ENCODE data around the gene RHEB. TPM values are rescaled to one million over a fixed set of nuclear protein-coding genes. Genes with fewer than 3 reads are reported as not detected.
"Not testable (repeated sequence)": the region's sequence is repeated elsewhere in the genome, so short reads cannot be mapped to it uniquely, and the experiment has no call there.

RHEB gene
- polyA plus RNA-seq, 6 donors from 2014 or later, result 33.6 to 49.9 (median 46.6) TPM

- not testable (repeated sequence) for H3K36me3 Mint-ChIP-seq, H3K27me3 Mint-ChIP-seq, H3K9me3 Mint-ChIP-seq
- DNase-seq, result peak; percentile 80
- peak; percentile 60 to 64 for ATAC-seq (ENCODE audit: low read depth in 2 of 2)
- Mint-ChIP-seq H3K4me3 (peak overlapping the region; percentile 75 to 99 (median 93)), H3K27ac (peak overlapping the region; percentile 95 to 99 (median 98)), H3K4me1 (peaks cover 37 to 42% (median 38%) of the 10 kb centered on the region in 3 donors)
Measured at GRCh38 chr7:151518947-151519764, 539 bp downstream of the RHEB start.

- Mint-ChIP-seq H3K9me3 (peaks cover 0 to 4% (median 0%) of the 10 kb centered on the region in 7 donors), H3K27me3 (peaks cover 0 to 8% (median 5%) of the 10 kb centered on the region in 3 donors), H3K36me3 (no peaks in the 10 kb centered on the region), H3K4me1 (peaks cover 42 to 46% (median 42%) of the 10 kb centered on the region in 3 donors), H3K4me3 (peak overlapping the region; percentile 75 to 93 (median 90)), H3K27ac (peak overlapping the region; percentile 94 to 98 (median 95))
- no peak for ATAC-seq (ENCODE audit: low read depth in 2 of 2)
- peak; percentile 49 for DNase-seq
Measured at GRCh38 chr7:151518105-151518946, 1.4 kb downstream of the RHEB start.

- DNase-seq (no peak), ATAC-seq (ENCODE audit: low read depth in 2 of 2) (no peak)
- Mint-ChIP-seq H3K27ac (peak overlapping the region in 5 of 6 donors; percentile 94 to 98 (median 95)), H3K4me3 (peak overlapping the region; percentile 75 to 93 (median 90)), H3K27me3 (peaks cover 0 to 1% (median 0%) of the 10 kb centered on the region in 3 donors), H3K4me1 (peaks cover 42 to 51% (median 44%) of the 10 kb centered on the region in 3 donors), H3K36me3 (no peaks in the 10 kb centered on the region), H3K9me3 (peaks cover 0 to 4% (median 0%) of the 10 kb centered on the region in 7 donors)
Measured at GRCh38 chr7:151517601-151518104, 2.0 kb downstream of the RHEB start.

GRCh38 chr7:151515276-151515565 is 4.5 kb downstream of the RHEB start:
- Mint-ChIP-seq H3K4me1 (peaks cover 52 to 67% (median 59%) of the 10 kb centered on the region in 3 donors), H3K27ac (peak overlapping the region in 1 of 6 donors; percentile 41)
- no peak for DNase-seq

GRCh38 chr7:151514461-151515275 is 5.0 kb downstream of the RHEB start:
- Mint-ChIP-seq H3K36me3 (no peaks in the 10 kb centered on the region), H3K9me3 (peaks cover 0 to 1% (median 0%) of the 10 kb centered on the region in 7 donors)
- DNase-seq, result no peak

More at GRCh38 chr7:151515276-151515565, 4.5 kb downstream of the RHEB start:
- Mint-ChIP-seq H3K27me3 (no peaks in the 10 kb centered on the region), H3K4me3 (peak overlapping the region in 2 of 8 donors; percentile 56 to 90), H3K9me3 (peaks cover 0 to 4% (median 0%) of the 10 kb centered on the region in 7 donors), H3K36me3 (no peaks in the 10 kb centered on the region)
- ATAC-seq (ENCODE audit: low read depth in 2 of 2), result no peak

GRCh38 chr7:151513133-151513532 is 6.6 kb downstream of the RHEB start:
- Mint-ChIP-seq H3K27me3 (no peaks in the 10 kb centered on the region), H3K4me3 (peak overlapping the region in 1 of 8 donors; percentile 36), H3K36me3 (no peaks in the 10 kb centered on the region), H3K4me1 (peaks cover 54 to 70% (median 64%) of the 10 kb centered on the region in 3 donors), H3K27ac (no peak overlapping the region), H3K9me3 (no peaks in the 10 kb centered on the region)
- ATAC-seq (ENCODE audit: low read depth in 2 of 2), result no peak
- no peak for DNase-seq

More at GRCh38 chr7:151514461-151515275, 5.0 kb downstream of the RHEB start:
- Mint-ChIP-seq H3K4me3 (peak overlapping the region in 3 of 8 donors; percentile 17 to 90 (median 56)), H3K27ac (peak overlapping the region in 2 of 6 donors; percentile 3 to 41), H3K4me1 (peaks cover 54 to 70% (median 65%) of the 10 kb centered on the region in 3 donors), H3K27me3 (no peaks in the 10 kb centered on the region)
- ATAC-seq (ENCODE audit: low read depth in 2 of 2), result no peak

GRCh38 chr7:151512353-151512752 is 7.3 kb downstream of the RHEB start:
- H3K27me3 Mint-ChIP-seq, result no peaks in the 10 kb centered on the region
- DNase-seq (no peak), ATAC-seq (ENCODE audit: low read depth in 2 of 2) (no peak)
- peak overlapping the region in 1 of 6 donors; percentile 90 for H3K27ac Mint-ChIP-seq
- no peaks in the 10 kb centered on the region for H3K9me3 Mint-ChIP-seq
- H3K36me3 Mint-ChIP-seq, result no peaks in the 10 kb centered on the region
- H3K4me1 Mint-ChIP-seq, result peaks cover 52 to 70% (median 63%) of the 10 kb centered on the region in 3 donors
- H3K4me3 Mint-ChIP-seq, result no peak overlapping the region

GRCh38 chr7:151511946-151512345 is 7.7 kb downstream of the RHEB start:
- Mint-ChIP-seq H3K36me3 (no peaks in the 10 kb centered on the region), H3K9me3 (no peaks in the 10 kb centered on the region)

GRCh38 chr7:151511270-151511669 is 8.4 kb downstream of the RHEB start:
- Mint-ChIP-seq H3K27me3 (no peaks in the 10 kb centered on the region), H3K36me3 (no peaks in the 10 kb centered on the region), H3K27ac (no peak overlapping the region), H3K4me3 (no peak overlapping the region), H3K4me1 (peaks cover 58 to 71% (median 63%) of the 10 kb centered on the region in 3 donors), H3K9me3 (no peaks in the 10 kb centered on the region)
- ATAC-seq (ENCODE audit: low read depth in 2 of 2) (no peak), DNase-seq (no peak)

More at GRCh38 chr7:151511946-151512345, 7.7 kb downstream of the RHEB start:
- DNase-seq (no peak), ATAC-seq (ENCODE audit: low read depth in 2 of 2) (no peak)
- Mint-ChIP-seq H3K4me3 (no peak overlapping the region), H3K27ac (peak overlapping the region in 1 of 6 donors; percentile 90), H3K4me1 (peaks cover 55 to 70% (median 63%) of the 10 kb centered on the region in 3 donors), H3K27me3 (no peaks in the 10 kb centered on the region)

GRCh38 chr7:151509670-151510333 is 9.9 kb downstream of the RHEB start:
- Mint-ChIP-seq H3K27me3 (no peaks in the 10 kb centered on the region), H3K4me3 (no peak overlapping the region), H3K4me1 (peaks cover 49 to 68% (median 61%) of the 10 kb centered on the region in 3 donors), H3K36me3 (no peaks in the 10 kb centered on the region), H3K9me3 (no peaks in the 10 kb centered on the region), H3K27ac (peak overlapping the region in 2 of 6 donors; percentile 21 to 68)
- ATAC-seq (ENCODE audit: low read depth in 2 of 2) (no peak), DNase-seq (no peak)

- Mint-ChIP-seq H3K4me3 (no peak overlapping the region), H3K27me3 (no peaks in the 10 kb centered on the region), H3K4me1 (peaks cover 44 to 64% (median 58%) of the 10 kb centered on the region in 3 donors), H3K27ac (no peak overlapping the region), H3K36me3 (no peaks in the 10 kb centered on the region), H3K9me3 (no peaks in the 10 kb centered on the region)
- DNase-seq, result no peak
- no peak for ATAC-seq (ENCODE audit: low read depth in 2 of 2)
Measured at GRCh38 chr7:151508991-151509390, 10.7 kb downstream of the RHEB start.

GRCh38 chr7:151507806-151508205 is 11.9 kb downstream of the RHEB start:
- peaks cover 46 to 63% (median 53%) of the 10 kb centered on the region in 3 donors for H3K4me1 Mint-ChIP-seq

More at GRCh38 chr7:151507806-151508205, 11.9 kb downstream of the RHEB start:
- Mint-ChIP-seq H3K9me3 (no peaks in the 10 kb centered on the region), H3K36me3 (no peaks in the 10 kb centered on the region), H3K27ac (peak overlapping the region in 1 of 6 donors; percentile 19), H3K4me3 (no peak overlapping the region), H3K27me3 (no peaks in the 10 kb centered on the region)
- ATAC-seq (ENCODE audit: low read depth in 2 of 2), result no peak
- DNase-seq, result no peak
